Testis (tissue), 2 donors: ENCODE data around the gene OLFML2B.

Source experiments
- CTCF ChIP-seq, 3 experiments: fragments of 450-650 bp in 2 of 3; fragments of 200-600 bp in 1 of 3; sonication (generic) in 1 of 3; IDR thresholded peaks; one replicate each; pipeline ENCODE4 v1.5.1; 2016 to 2019; ENCODE audit warnings: antibody characterized with exemption in 3 of 3, mild to moderate bottlenecking in 2 of 3, moderate library complexity in 1 of 3
- POLR2A ChIP-seq: fragments of 450-650 bp; IDR thresholded peaks from one replicate; pipeline ENCODE4 v1.6.1; 2017; ENCODE audit warnings: antibody characterized with exemption, mild to moderate bottlenecking, moderate library complexity

GRCh38 chr1:162010175-162010506 is 13.5 kb downstream of the OLFML2B start:
- TF ChIP-seq POLR2A (no peak), CTCF (IDR thresholded peaks at IDR 0.05) (no peak)
